Lower lobe of right lung (tissue), 2 donors: Measurements from ENCODE around the gene TMEM91. TPM values are rescaled to one million over a fixed set of nuclear protein-coding genes. Genes with fewer than 3 reads are reported as not detected.

Experiments
- ATAC-seq, 2 donors: fragments of 200-7000 bp; cut with Tn5 transposase; one replicate each; pipeline ENCODE4 v1.9.1; 2020 to 2022; ENCODE audit warnings: mild to moderate bottlenecking in 2 of 2, moderate library complexity in 2 of 2
- DNase-seq: peaks from one replicate; pipeline ENCODE4 v3.0.0-alpha.2; 2020
- H3K27ac ChIP-seq: fragments of 200-600 bp; one replicate; pipeline ENCODE4 v1.8.0; 2022
- H3K27me3 ChIP-seq: fragments of 200-600 bp; one replicate; pipeline ENCODE4 v1.8.0; 2022; ENCODE audit warnings: low read depth
- H3K36me3 ChIP-seq: fragments of 200-600 bp; one replicate; pipeline ENCODE4 v1.8.0; 2022; ENCODE audit warnings: mild to moderate bottlenecking
- H3K4me1 ChIP-seq: fragments of 200-600 bp; one replicate; pipeline ENCODE4 v1.8.0; 2022
- H3K4me3 ChIP-seq: fragments of 200-600 bp; one replicate; pipeline ENCODE4 v1.8.0; 2022; ENCODE audit warnings: mild to moderate bottlenecking
- H3K9me3 ChIP-seq: fragments of 200-600 bp; one replicate; pipeline ENCODE4 v1.8.0; 2022
- CTCF ChIP-seq: fragments of 200-600 bp; IDR thresholded peaks from one replicate; pipeline ENCODE4 v1.8.0; 2022; ENCODE audit warnings: antibody characterized with exemption, mild to moderate bottlenecking
- intact Hi-C: fragments of 100-400 bp; cut with DNase I; formaldehyde crosslinking; loops from one replicate; pipeline ENCODE4 v1.11.0; 2022
- total RNA-seq: library from RNA; stranded (reverse); fragmentation: NEBNext Ultra II Directional; extraction: Animal tissue kit (Norgen Biotek cat#: 25700); gene quantifications from one replicate; pipeline ENCODE4 v1.2.1, GENCODE V29; 2021
- donor health status: DM: no; HTN: yes; CAD: no; lungs with severe emphysema.

Gene TMEM91
- total RNA-seq, 1 donor from 2014 or later: 29.8 TPM

DNA sequence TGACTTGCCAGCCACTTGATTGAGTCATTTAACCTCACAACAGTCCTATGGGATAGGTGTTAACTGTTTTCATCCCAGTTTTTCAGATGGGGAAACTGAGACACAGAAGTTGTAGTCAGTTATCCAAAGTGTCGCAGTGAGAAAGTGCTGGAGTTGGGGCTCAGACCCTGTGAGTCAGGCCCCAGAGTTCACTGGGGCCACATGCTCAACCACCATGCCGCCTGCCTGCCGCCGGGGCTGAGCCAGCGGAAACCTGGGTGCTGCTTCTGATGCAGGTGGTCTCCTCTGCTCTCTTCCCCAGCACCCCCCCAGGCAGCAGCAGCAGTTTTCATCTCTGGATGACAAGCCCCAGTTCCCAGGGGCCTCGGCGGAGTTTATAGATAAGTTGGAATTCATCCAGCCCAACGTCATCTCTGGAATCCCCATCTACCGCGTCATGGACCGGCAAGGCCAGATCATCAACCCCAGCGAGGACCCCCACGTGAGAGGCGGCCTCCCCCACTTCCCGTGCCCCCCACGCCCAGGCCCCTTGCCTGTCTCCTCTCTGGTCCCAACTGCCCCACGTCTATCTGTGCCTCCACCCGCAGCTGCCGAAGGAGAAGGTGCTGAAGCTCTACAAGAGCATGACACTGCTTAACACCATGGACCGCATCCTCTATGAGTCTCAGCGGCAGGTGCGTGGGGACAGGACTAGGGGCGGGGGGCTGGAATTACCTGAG is 34.2 kb downstream of the TMEM91 start:
- ATAC-seq (no peak), DNase-seq (no peak)
- peak overlapping the region; percentile 78 for H3K27ac ChIP-seq
- no peaks in the 10 kb centered on the region for H3K9me3 ChIP-seq
- intact Hi-C loops: no loop called here
- H3K4me1 ChIP-seq: peaks cover 91% of the 10 kb centered on the region
- no peaks in the 10 kb centered on the region for H3K27me3 ChIP-seq
- TF ChIP-seq CTCF: no peak
- peaks cover 50% of the 10 kb centered on the region for H3K36me3 ChIP-seq
- no peak overlapping the region for H3K4me3 ChIP-seq

- peaks cover 54% of the 10 kb centered on the region for H3K36me3 ChIP-seq
- ATAC-seq (no peak), DNase-seq (no peak)
- no peaks in the 10 kb centered on the region for H3K9me3 ChIP-seq
- no peak for TF ChIP-seq CTCF
- no peak overlapping the region for H3K4me3 ChIP-seq
- peaks cover 83% of the 10 kb centered on the region for H3K4me1 ChIP-seq
- H3K27me3 ChIP-seq: no peaks in the 10 kb centered on the region
- intact Hi-C loops: no loop called here
- peak overlapping the region; percentile 78 for H3K27ac ChIP-seq
Observed at GRCh38 chr19:41411100-41411967, 35.0 kb downstream of the TMEM91 start.

GRCh38 chr19:41411968-41412265 is 35.6 kb downstream of the TMEM91 start:
- intact Hi-C loops: no loop called here
- peak overlapping the region; percentile 78 for H3K27ac ChIP-seq
- no peak for TF ChIP-seq CTCF
- peaks cover 60% of the 10 kb centered on the region for H3K36me3 ChIP-seq
- DNase-seq (no peak), ATAC-seq (no peak)
- H3K4me1 ChIP-seq: peaks cover 77% of the 10 kb centered on the region
- no peaks in the 10 kb centered on the region for H3K27me3 ChIP-seq
- H3K4me3 ChIP-seq: no peak overlapping the region
- no peaks in the 10 kb centered on the region for H3K9me3 ChIP-seq

DNA sequence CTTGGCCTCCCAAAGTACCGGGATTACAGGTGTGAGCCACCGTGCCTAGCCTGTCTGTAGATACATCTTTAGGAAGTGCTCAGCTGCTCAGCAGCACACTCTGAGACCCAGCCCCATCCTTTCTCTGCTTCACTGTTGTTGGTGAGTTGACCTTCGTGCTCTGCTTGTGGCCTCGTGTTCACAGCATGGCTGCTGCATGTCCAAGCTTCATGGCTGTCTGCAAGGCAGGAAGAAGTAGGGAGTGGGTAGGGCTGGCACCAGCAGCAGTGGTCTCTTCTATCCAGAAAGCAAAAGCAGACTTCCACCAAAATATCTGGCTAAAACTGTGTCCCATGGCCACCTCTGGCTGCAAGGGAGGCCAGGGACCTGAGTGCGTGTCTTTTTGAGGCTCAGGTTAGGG is 36.6 kb downstream of the TMEM91 start:
- TF ChIP-seq CTCF: no peak
- no peaks in the 10 kb centered on the region for H3K27me3 ChIP-seq
- DNase-seq (no peak), ATAC-seq (no peak)
- H3K9me3 ChIP-seq: no peaks in the 10 kb centered on the region
- H3K27ac ChIP-seq: peak overlapping the region; percentile 31
- intact Hi-C loops: no loop called here
- peaks cover 65% of the 10 kb centered on the region for H3K36me3 ChIP-seq
- peaks cover 67% of the 10 kb centered on the region for H3K4me1 ChIP-seq
- H3K4me3 ChIP-seq: no peak overlapping the region

- ATAC-seq (peak; percentile 14 to 30), DNase-seq (peak; percentile 69)
- Histone ChIP-seq H3K9me3 (no peaks in the 10 kb centered on the region), H3K4me1 (peaks cover 57% of the 10 kb centered on the region), H3K27me3 (no peaks in the 10 kb centered on the region), H3K36me3 (peaks cover 75% of the 10 kb centered on the region), H3K4me3 (no peak overlapping the region), H3K27ac (peak overlapping the region; percentile 7)
- TF ChIP-seq CTCF: no peak
- intact Hi-C loops: no loop called here
Observed at GRCh38 chr19:41413947-41414346, 37.6 kb downstream of the TMEM91 start.
